Measurements from ENCODE around the gene FOCAD.

Gene FOCAD

DNA sequence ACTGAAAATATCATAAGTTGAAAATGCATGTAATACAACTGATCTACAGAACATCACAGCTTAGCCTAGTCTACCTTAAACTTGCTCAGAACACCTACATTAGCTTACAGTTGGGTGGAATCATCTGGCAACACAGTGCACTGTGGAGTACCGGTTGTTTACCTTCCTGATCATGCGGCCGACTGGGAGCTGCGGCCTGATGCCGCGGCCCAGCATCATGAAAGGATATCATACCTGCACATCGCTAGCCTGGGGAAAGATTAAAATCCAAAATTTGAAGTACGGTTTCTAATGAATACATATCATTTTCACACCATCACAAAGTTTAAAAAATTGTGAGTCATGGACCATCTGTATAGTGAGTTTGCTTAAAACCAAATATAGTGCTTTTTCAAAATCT is 345.6 kb downstream of the FOCAD start:
- Histone ChIP-seq H3K27ac (ENCODE audit: low read depth, low read length, poor library complexity, severe bottlenecking) (peak overlapping the region; percentile 87), H2AFZ (ENCODE audit: low read length) (no peak overlapping the region)
- TF ChIP-seq EZH2 (IDR thresholded peaks at IDR 0.05; ENCODE audit: borderline replicate concordance, low read length) (no peak), CTCF (IDR thresholded peaks at IDR 0.05; ENCODE audit: low read length) (no peak)

GRCh38 chr9:21030389-21031035 is 346.5 kb downstream of the FOCAD start:
- H3K27me3 ChIP-seq (ENCODE audit: insufficient read depth, low read length), result no peaks in the 10 kb centered on the region
- H3K36me3 ChIP-seq (ENCODE audit: insufficient read depth, low read length), result peaks cover 23% of the 10 kb centered on the region; the same call in 1 of the 2 replicates
- H3K4me2 ChIP-seq (ENCODE audit: low read length), result peak overlapping the region; percentile 89
- H3K9me3 ChIP-seq (ENCODE audit: low read length), result no peaks in the 10 kb centered on the region
- H3K9me2 ChIP-seq (ENCODE audit: low read depth, low read length), result no peaks in the 10 kb centered on the region
- peak overlapping the region; percentile 89 for H3K4me3 ChIP-seq (ENCODE audit: low read depth, low read length, poor library complexity, severe bottlenecking)
- H3K4me1 ChIP-seq (ENCODE audit: insufficient read depth, low read length, severe bottlenecking), result peaks cover 39% of the 10 kb centered on the region
- peak overlapping the region; percentile 87 for H3K27ac ChIP-seq (ENCODE audit: low read depth, low read length, poor library complexity, severe bottlenecking)
- H3K79me2 ChIP-seq (ENCODE audit: insufficient read depth, low read length), result no peaks in the 10 kb centered on the region; the same call in 1 of the 2 replicates
- TF ChIP-seq CTCF (IDR thresholded peaks at IDR 0.05; ENCODE audit: low read length) (no peak), EZH2 (IDR thresholded peaks at IDR 0.05; ENCODE audit: borderline replicate concordance, low read length) (no peak)
- H3F3A ChIP-seq (ENCODE audit: insufficient read depth, low read length), result no peaks in the 10 kb centered on the region; the same call in 1 of the 2 replicates
- H2AFZ ChIP-seq (ENCODE audit: low read length), result no peak overlapping the region
- no peaks in the 10 kb centered on the region for H4K20me1 ChIP-seq (ENCODE audit: insufficient read depth, low read length)
- peak overlapping the region; percentile 95 for H3K9ac ChIP-seq (ENCODE audit: low read length)

More for the DNA sequence above, 345.6 kb downstream of the FOCAD start:
- Histone ChIP-seq H3K79me2 (ENCODE audit: insufficient read depth, low read length) (no peaks in the 10 kb centered on the region; the same call in 1 of the 2 replicates), H3F3A (ENCODE audit: insufficient read depth, low read length) (no peaks in the 10 kb centered on the region; the same call in 1 of the 2 replicates), H3K4me3 (ENCODE audit: low read depth, low read length, poor library complexity, severe bottlenecking) (peak overlapping the region; percentile 89), H3K9ac (ENCODE audit: low read length) (peak overlapping the region; percentile 29; the same call in 1 of the 2 replicates), H3K27me3 (ENCODE audit: insufficient read depth, low read length) (no peaks in the 10 kb centered on the region), H4K20me1 (ENCODE audit: insufficient read depth, low read length) (no peaks in the 10 kb centered on the region), H3K4me1 (ENCODE audit: insufficient read depth, low read length, severe bottlenecking) (peaks cover 39% of the 10 kb centered on the region), H3K9me3 (ENCODE audit: low read length) (no peaks in the 10 kb centered on the region), H3K4me2 (ENCODE audit: low read length) (peak overlapping the region; percentile 89), H3K36me3 (ENCODE audit: insufficient read depth, low read length) (peaks cover 32% of the 10 kb centered on the region), H3K9me2 (ENCODE audit: low read depth, low read length) (no peaks in the 10 kb centered on the region)

- Histone ChIP-seq H3K9me2 (ENCODE audit: low read depth, low read length) (no peaks in the 10 kb centered on the region), H3K27me3 (ENCODE audit: insufficient read depth, low read length) (no peaks in the 10 kb centered on the region), H3K9ac (ENCODE audit: low read length) (peak within 1 kb of the TSS; percentile 95), H3K4me3 (ENCODE audit: low read depth, low read length, poor library complexity, severe bottlenecking) (peak within 1 kb of the TSS; percentile 89), H3F3A (ENCODE audit: insufficient read depth, low read length) (no peaks in the 10 kb centered on the region; the same call in 1 of the 2 replicates), H3K27ac (ENCODE audit: low read depth, low read length, poor library complexity, severe bottlenecking) (peak within 1 kb of the TSS; percentile 87), H4K20me1 (ENCODE audit: insufficient read depth, low read length) (no peaks in the 10 kb centered on the region), H3K36me3 (ENCODE audit: insufficient read depth, low read length) (peaks cover 16% of the 10 kb centered on the region; the same call in 1 of the 2 replicates), H3K4me1 (ENCODE audit: insufficient read depth, low read length, severe bottlenecking) (peaks cover 39% of the 10 kb centered on the region), H3K9me3 (ENCODE audit: low read length) (no peaks in the 10 kb centered on the region), H3K4me2 (ENCODE audit: low read length) (peak within 1 kb of the TSS; percentile 89), H2AFZ (ENCODE audit: low read length) (peak within 1 kb of the TSS; percentile 50; the same call in 1 of the 2 replicates), H3K79me2 (ENCODE audit: insufficient read depth, low read length) (no peaks in the 10 kb centered on the region; the same call in 1 of the 2 replicates)
- TF ChIP-seq CTCF (IDR thresholded peaks at IDR 0.05; ENCODE audit: low read length) (no peak), EZH2 (IDR thresholded peaks at IDR 0.05; ENCODE audit: borderline replicate concordance, low read length) (no peak)
These were observed 347.2 kb downstream of the FOCAD start, which contains the start of gene HACD4 for GRCh38 chr9:21031091-21031807. TSS of gene HACD4 (minus strand) at chr9:21031640. CDS start at chr9:21031590, 50 bp downstream.
